A549 treated with Mapracorat at 1 μM for 4 hours (cell line): ENCODE results near the gene CRHR1. TPM values are rescaled to one million over a fixed set of nuclear protein-coding genes. Genes with fewer than 3 reads are reported as not detected.

ENCODE experiments used
- total RNA-seq: library from RNA; stranded (reverse); fragments of 200-300 nt; extraction: Qiagen RNA extraction; gene quantifications from 5 replicates; pipeline ENCODE4 v1.2.3, GENCODE V29; 2022

Gene CRHR1
- total RNA-seq: 0.07 to 0.28 TPM (median 0.17 TPM) in 4 of 5 replicates, not detected in the other

GRCh38 chr17:45784293-45784740 is at the start of gene CRHR1:
CRHR1 (plus strand) TSS chr17:45784320; CDS start chr17:45784545, 225 bp downstream.

GRCh38 chr17:45844695-45845375 is 60.7 kb downstream of the CRHR1 start, which contains the start of gene SPPL2C:
SPPL2C (plus strand) TSS chr17:45844881; CDS start chr17:45844907, 26 bp downstream.

Other genes starting within 250 kb of the CRHR1 start
- gene SPPL2C, start 60.6 kb downstream of the CRHR1 start, total RNA-seq: not detected in 5 replicates
- 1.2 to 2.5 TPM (median 1.5 TPM) in 5 replicates for gene MAPT, start 110.2 kb downstream of the CRHR1 start, total RNA-seq
- not detected in 5 replicates for gene STH, start 214.9 kb downstream of the CRHR1 start, total RNA-seq